Keratinocyte (primary cell): ENCODE measurements around the gene ABI3BP. TPM values are rescaled to one million over a fixed set of nuclear protein-coding genes. Genes with fewer than 3 reads are reported as not detected.

Experiments used
- DNase-seq: peaks from one replicate; pipeline ENCODE4 v3.0.0-alpha.2; 2011; ENCODE audit warnings: low read depth, missing footprints, low spot score
- FAIRE-seq: peaks from 2 replicates; lab custom pipeline; 2011; peaks lifted over from hg19 to GRCh38; lab: Jason Lieb, UNC
- H2AFZ ChIP-seq: 2 replicates; pipeline ENCODE4 v1.6.0; 2012; ENCODE audit warnings: low read length, control low read depth, inconsistent platforms; ENCODE audit not compliant: control insufficient read depth
- H3K27ac ChIP-seq: 2 replicates; pipeline ENCODE4 v1.5.1; 2011; ENCODE audit warnings: low read length; ENCODE audit not compliant: control insufficient read depth, insufficient read depth
- H3K27me3 ChIP-seq: 3 replicates; pipeline ENCODE4 v1.6.0; 2011; ENCODE audit warnings: low read length; ENCODE audit not compliant: control insufficient read depth, insufficient read depth; ENCODE audit errors: extremely low read depth
- H3K36me3 ChIP-seq, 2 experiments: 2 replicates in 1 of 2; 3 replicates in 1 of 2; pipeline ENCODE4 v1.5.1; 2011; ENCODE audit warnings: low read length in 2 of 2, mild to moderate bottlenecking in 1 of 2; ENCODE audit not compliant: control insufficient read depth in 2 of 2, insufficient read depth in 2 of 2; ENCODE audit errors: extremely low read depth in 1 of 2
- H3K4me1 ChIP-seq: 3 replicates; pipeline ENCODE4 v1.5.1; 2011; ENCODE audit warnings: low read length; ENCODE audit not compliant: control insufficient read depth, insufficient read depth; ENCODE audit errors: extremely low read depth
- H3K4me2 ChIP-seq: 3 replicates; pipeline ENCODE4 v1.6.0; 2011; ENCODE audit warnings: low read depth, low read length; ENCODE audit not compliant: control insufficient read depth, insufficient read depth; ENCODE audit errors: extremely low read depth
- H3K4me3 ChIP-seq, 3 experiments: fragments of 200-600 bp in 1 of 3; sonication (generic) in 1 of 3; 2 replicates in 2 of 3; 3 replicates in 1 of 3; pipeline ENCODE4 v1.5.1; 2011 to 2016; ENCODE audit warnings: low read length in 3 of 3, mild to moderate bottlenecking in 3 of 3, control low read depth in 2 of 3, inconsistent platforms in 1 of 3, low read depth in 1 of 3, mixed read lengths in 1 of 3, mixed run types in 1 of 3, moderate library complexity in 1 of 3; ENCODE audit not compliant: control insufficient read depth in 2 of 3, insufficient read depth in 2 of 3; ENCODE audit errors: extremely low read depth in 1 of 3
- H3K79me2 ChIP-seq: 2 replicates; pipeline ENCODE4 v1.6.0; 2012; ENCODE audit warnings: low read length; ENCODE audit not compliant: control insufficient read depth, insufficient read depth
- H3K9ac ChIP-seq: 3 replicates; pipeline ENCODE4 v1.6.0; 2011; ENCODE audit warnings: low read length; ENCODE audit not compliant: control insufficient read depth, insufficient read depth; ENCODE audit errors: extremely low read depth
- H3K9me1 ChIP-seq: 3 replicates; pipeline ENCODE4 v1.6.0; 2011; ENCODE audit warnings: low read length; ENCODE audit not compliant: control insufficient read depth, insufficient read depth; ENCODE audit errors: extremely low read depth
- H3K9me3 ChIP-seq: 2 replicates; pipeline ENCODE4 v1.5.1; 2012; ENCODE audit warnings: low read depth, low read length; ENCODE audit not compliant: control insufficient read depth
- H4K20me1 ChIP-seq: 3 replicates; pipeline ENCODE4 v1.6.0; 2011; ENCODE audit warnings: low read length; ENCODE audit not compliant: control insufficient read depth, insufficient read depth; ENCODE audit errors: extremely low read depth
- CTCF ChIP-seq, 3 experiments: IDR thresholded peaks in 1 of 3; conservative IDR thresholded peaks in 1 of 3; optimal IDR thresholded peaks in 1 of 3; 2 replicates in 2 of 3; 3 replicates in 1 of 3; pipeline versions ENCODE3 to v1.5.1; 2011; ENCODE audit warnings: low read length in 3 of 3, mild to moderate bottlenecking in 3 of 3, moderate library complexity in 2 of 3, control low read depth in 1 of 3, inconsistent platforms in 1 of 3; ENCODE audit not compliant: insufficient read depth in 2 of 3; ENCODE audit errors: extremely low read depth in 1 of 3
- EZH2 ChIP-seq: IDR thresholded peaks from one replicate; pipeline ENCODE4 v1.6.1; 2012; ENCODE audit warnings: inconsistent platforms, mild to moderate bottlenecking, low read length, moderate library complexity
- dilution Hi-C: fragments of 300-500 bp; cut with MboI; formaldehyde crosslinking; loops from one replicate; pipeline ENCODE4 v1.7.0; 2020; ENCODE audit warnings: low sequenced_read_pairs; ENCODE audit not compliant: extremely low pct_ligation_motif_present
- polyA plus RNA-seq, 5 experiments: library from polyadenylated mRNA; depleted of rRNA in 3 of 5; stranded (reverse) in 3 of 5; stranded (forward) in 1 of 5; unstranded in 1 of 5; fragments of >200 nt; gene quantifications; 1 replicate in 1 of 5; 2 replicates in 3 of 5; 3 replicates in 1 of 5; pipeline versions ENCODE4 v1.2.1 to v1.2.3, GENCODE V29; 2011 to 2012; ENCODE audit warnings: missing spikeins in 2 of 5, low read depth in 1 of 5, low replicate concordance in 1 of 5

Gene ABI3BP
- polyA plus RNA-seq, 1 donor (not counting 4 experiments of a cell fraction or from before 2014, with no cell fraction given): 0.59 TPM

DNA sequence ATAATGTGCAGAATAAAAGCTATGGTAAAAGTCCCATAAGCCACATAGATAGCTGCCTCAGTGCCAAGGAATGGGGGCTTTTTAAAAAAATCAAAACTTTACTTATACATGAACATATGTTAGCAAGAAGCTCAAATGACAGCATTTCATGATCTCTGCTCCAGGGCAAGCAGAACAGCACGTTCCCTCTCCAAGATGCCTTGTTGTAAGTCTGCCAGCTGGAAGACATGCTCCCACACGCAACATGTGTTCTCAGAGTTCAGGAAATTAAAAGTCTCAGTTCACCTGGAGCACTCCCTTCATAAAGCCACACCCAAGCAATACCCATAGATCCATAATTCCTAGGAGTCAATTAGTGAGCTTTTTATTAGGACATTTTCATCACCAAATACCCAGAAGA lies 52.2 kb downstream of the ABI3BP start:
- dilution Hi-C loops: no loop called here
- H3K9me1 ChIP-seq: no peaks in the 10 kb centered on the region

DNA sequence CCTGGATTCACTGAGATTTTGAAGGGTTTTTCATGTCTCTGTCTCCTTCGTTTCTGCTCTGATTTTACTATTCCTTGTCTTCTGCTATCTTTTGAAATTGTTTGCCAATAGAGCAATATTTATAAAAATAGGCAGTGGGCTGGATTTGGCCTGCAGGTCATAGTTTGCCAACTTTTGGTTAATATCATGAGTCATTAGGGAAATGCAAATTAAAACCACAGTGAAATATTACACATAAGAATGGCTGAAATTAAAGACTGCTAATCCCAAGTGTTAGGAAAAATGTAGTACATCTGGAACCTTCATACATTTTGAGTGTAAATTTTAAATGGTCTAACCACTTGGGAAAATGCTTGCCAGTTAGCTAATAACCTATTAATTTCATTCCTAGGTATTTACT lies 56.3 kb downstream of the ABI3BP start:
- Histone ChIP-seq H4K20me1 (no peaks in the 10 kb centered on the region), H3K9ac (no peak overlapping the region), H3K79me2 (no peaks in the 10 kb centered on the region), H2AFZ (no peak overlapping the region), H3K27me3 (no peaks in the 10 kb centered on the region), H3K9me3 (no peaks in the 10 kb centered on the region), H3K27ac (no peak overlapping the region), H3K9me1 (no peaks in the 10 kb centered on the region), H3K36me3 (no peaks in the 10 kb centered on the region), H3K4me2 (no peak overlapping the region), H3K4me3 (no peak overlapping the region), H3K4me1 (peaks cover 17% of the 10 kb centered on the region)
- TF ChIP-seq EZH2 (no peak), CTCF (optimal IDR thresholded peaks at IDR 0.05 in 1 of 3, IDR thresholded peaks at IDR 0.05 in 1 of 3, conservative IDR thresholded peaks at IDR 0.05 in 1 of 3; ENCODE audit: extremely low read depth in 1 of 3, insufficient read depth in 2 of 3, low read length in 3 of 3) (no peak)
- FAIRE-seq: no peak
- dilution Hi-C loops: no loop called here
- DNase-seq: no peak

More for the DNA sequence above, 52.2 kb downstream of the ABI3BP start:
- Histone ChIP-seq H3K27ac (peak overlapping the region; percentile 5), H3K4me1 (peaks cover 17% of the 10 kb centered on the region), H3K4me2 (peak overlapping the region; percentile 42), H2AFZ (peak overlapping the region; percentile 70), H4K20me1 (no peaks in the 10 kb centered on the region), H3K9me3 (no peaks in the 10 kb centered on the region), H3K27me3 (no peaks in the 10 kb centered on the region), H3K4me3 (peak overlapping the region in 2 of 3 experiments; percentile 16 to 21), H3K9ac (no peak overlapping the region), H3K36me3 (no peaks in the 10 kb centered on the region), H3K79me2 (no peaks in the 10 kb centered on the region)
- no peak for TF ChIP-seq CTCF (optimal IDR thresholded peaks at IDR 0.05 in 1 of 3, IDR thresholded peaks at IDR 0.05 in 1 of 3, conservative IDR thresholded peaks at IDR 0.05 in 1 of 3; ENCODE audit: extremely low read depth in 1 of 3, insufficient read depth in 2 of 3, low read length in 3 of 3)
- TF ChIP-seq EZH2: no peak
- peak; percentile 98 for FAIRE-seq
- DNase-seq: peak; percentile 57
